DMS53 treated with DMSO at 0.1 percent for 48 hours (cell line): ENCODE results near the gene CD34.
A peak's percentile ranks its signal among the peaks of the same experiment; 100 is the strongest.
"Not testable (repeated sequence)": the region's sequence is repeated elsewhere in the genome, so short reads cannot be mapped to it uniquely, and the experiment has no call there.

Source experiments
- DNase-seq: peaks from one replicate; lab custom pipeline; 2025; ENCODE audit not compliant: unreplicated experiment; lab: John Stamatoyannopoulos, UW

The CD34 gene

DNA sequence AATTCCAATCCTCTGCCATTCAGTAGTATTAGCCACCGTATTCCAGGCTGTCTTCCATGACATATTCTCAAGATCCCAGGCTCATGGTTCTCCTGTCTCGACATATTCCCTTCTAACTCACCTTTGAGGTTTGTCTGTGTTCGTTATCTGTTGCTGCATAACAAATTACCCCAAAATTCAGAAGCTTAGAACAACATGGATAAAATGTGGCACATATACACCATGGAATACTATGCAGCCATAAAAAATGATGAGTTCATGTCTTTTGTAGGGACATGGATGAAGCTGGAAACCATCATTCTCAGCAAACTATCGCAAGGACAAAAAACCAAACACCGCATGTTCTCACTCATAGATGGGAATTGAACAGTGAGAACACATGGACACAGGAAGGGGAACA is 33.0 kb downstream of the CD34 start:
- not testable (repeated sequence) for DNase-seq

DNA sequence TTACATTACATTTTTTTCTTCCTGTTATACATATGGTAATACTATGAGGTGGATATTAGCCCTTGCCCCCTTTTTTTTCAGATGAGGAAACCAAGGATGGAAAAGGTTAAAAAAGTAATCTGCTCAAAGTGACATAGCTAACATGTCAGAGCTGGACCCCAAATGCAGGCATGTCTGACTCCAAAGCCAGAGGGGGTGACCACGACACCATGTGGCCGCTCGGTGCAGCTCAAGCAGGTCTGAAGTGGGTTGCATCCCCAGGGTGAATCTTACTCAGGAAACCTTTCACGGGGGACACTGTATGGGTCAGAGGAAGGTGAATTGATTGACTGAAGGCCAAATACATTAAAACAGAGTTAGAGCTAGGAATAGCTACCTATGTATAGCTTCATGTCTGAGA is 34.8 kb downstream of the CD34 start:
- no peak for DNase-seq

DNA sequence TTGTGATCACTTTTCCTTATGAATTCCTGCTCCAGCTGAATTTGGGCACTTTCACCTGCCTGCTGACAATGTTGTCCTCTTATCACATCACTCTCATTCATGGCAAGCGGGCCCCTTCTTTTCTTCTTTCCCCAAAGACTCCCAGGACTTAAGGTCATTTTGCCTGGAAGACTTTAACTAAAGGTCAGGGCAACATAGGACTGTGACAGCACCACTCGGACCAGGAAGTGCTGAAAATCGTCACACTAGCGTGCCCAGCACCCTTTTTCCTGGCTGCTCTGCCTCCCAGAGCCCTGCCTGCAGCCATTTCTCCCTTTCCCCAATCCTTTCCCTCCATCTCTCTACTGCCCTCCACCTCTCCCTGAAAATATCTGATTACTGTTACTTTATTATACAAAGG is 35.4 kb downstream of the CD34 start:
- DNase-seq = no peak

DNA sequence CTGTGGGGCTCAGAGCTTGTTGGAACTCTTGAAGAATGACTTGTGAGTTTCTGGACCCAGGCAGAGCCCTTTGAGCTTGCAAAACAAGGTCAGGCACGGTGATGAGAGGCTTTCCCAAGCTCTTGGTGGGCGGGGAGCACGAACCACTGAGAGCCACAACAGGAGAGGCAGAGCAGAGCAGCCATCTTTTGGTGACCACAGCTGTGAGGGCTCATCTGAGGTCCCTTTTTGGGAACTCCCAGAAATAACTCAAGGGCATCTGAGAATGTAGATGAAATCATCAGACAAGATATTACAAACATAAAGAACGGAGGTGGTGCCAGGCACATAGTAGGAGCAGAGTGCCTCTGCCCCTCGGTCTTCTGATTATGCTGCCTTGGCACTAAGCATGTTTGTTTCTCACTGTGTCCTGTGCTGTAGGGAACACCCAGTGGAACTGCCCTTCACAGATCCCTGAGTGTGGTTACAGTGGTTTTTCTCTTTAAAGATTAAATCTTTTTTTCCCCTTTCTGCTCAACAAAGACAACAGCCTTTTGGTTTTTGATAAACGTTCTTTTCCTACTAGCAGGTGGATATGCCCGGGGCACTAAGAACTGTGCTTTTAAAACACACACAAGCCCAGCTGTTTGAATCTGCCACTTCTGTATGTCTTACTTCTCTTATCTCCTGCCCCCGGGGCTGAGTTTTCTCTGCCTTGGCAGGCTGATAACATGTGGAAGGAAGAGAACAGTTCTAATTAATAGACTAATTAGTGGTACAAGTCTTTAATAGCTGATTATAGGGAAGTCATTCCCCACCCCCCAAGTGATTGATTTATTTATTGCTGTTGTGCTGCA is 37.7 kb downstream of the CD34 start:
- no peak for DNase-seq

DNA sequence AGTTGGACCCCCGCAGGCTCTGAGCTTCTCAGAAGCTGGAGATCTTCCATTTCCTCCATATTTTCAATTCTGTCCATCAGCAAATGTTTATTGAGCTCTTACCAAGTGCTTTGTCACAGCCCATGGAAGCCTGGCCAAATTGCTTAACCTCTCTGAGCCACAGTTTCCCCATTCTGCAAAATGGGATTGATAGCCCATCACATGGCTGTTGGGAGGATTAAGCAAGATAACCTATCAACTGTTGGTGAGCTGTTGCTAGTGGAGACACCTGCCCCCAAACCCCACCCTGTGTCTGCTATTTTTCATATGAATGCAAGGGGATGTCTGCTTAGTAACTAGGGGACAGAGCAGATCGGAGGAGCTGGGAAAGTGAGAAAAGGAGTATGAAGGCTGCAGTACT is 38.3 kb downstream of the CD34 start:
- DNase-seq = no peak

DNA sequence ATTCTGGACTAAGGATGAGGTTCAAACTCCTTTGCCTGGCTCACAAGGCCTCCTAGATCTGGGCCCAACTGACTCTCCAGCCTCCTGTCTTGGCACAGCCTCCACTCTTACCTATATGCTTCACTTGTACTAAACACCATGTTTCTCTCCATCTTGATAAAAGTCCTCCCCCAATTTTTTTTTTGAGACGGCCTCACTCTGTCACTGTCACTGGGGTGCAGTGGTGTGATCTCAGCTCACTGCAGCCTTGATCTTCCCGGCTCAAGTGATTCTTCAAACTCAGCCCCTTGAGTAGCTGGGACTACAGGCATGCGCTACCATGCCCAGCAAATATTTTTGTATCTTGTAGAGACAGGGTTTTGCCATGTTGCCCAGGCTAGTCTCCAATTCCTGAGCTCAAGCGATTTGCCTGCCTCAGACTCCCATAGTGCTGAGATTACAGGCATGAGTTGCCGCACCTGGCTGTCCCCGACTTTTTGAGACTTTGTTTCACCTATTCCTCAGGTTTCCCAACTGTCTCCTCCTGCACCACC is 39.7 kb downstream of the CD34 start:
- no peak for DNase-seq

DNA sequence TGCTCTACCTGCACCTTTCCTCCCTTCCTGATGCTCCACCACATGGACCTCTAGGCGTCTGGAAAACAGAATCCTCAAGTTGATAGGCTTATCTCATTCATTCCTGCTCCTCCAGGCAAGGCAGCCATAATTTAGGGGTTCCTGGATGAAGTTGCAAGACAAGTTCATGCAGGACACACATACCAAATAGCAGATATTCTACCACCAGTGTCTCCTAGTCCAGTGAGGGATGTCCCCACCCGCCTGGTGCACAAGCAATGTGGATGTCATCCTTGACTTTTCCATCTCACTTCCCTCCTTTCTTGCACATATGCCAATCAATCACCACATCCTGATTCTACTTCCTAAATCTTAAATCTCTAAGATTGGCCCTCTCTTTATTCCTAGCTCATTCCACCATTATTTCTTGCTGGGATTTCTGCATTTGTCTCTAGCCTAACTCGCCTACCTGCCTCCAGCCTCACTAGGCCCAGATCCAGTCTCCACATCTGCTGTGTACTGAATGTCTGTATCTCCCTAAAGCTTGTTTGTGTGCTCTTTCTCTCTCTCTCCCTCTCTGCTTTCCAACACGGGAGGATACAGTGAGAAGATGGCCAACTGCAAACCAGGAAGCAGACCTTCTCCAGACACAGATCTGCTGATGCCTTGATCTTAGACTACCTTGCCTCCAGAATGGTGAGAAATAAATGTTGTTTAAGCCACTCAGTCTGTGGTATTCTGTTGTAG is 40.5 kb downstream of the CD34 start:
- no peak for DNase-seq

DNA sequence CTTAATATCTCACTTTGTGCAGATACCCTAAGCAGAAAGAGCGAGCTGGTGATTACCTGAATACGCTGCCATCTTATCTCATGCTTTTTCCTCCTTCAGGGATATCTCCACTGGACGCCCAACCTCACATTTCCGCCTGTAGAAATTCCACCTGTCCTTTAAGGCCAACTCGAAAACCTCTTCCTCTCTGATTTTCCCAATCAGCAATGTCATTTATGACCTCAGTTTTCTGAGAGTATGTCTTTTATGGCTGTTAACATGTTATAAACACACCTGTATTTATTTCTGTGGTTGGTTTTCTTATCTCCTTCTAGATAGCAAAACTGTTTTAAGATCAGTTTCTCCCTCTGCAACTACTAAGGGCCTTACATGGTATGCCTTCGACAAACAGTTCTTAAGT is 41.1 kb downstream of the CD34 start:
- no peak for DNase-seq

DNA sequence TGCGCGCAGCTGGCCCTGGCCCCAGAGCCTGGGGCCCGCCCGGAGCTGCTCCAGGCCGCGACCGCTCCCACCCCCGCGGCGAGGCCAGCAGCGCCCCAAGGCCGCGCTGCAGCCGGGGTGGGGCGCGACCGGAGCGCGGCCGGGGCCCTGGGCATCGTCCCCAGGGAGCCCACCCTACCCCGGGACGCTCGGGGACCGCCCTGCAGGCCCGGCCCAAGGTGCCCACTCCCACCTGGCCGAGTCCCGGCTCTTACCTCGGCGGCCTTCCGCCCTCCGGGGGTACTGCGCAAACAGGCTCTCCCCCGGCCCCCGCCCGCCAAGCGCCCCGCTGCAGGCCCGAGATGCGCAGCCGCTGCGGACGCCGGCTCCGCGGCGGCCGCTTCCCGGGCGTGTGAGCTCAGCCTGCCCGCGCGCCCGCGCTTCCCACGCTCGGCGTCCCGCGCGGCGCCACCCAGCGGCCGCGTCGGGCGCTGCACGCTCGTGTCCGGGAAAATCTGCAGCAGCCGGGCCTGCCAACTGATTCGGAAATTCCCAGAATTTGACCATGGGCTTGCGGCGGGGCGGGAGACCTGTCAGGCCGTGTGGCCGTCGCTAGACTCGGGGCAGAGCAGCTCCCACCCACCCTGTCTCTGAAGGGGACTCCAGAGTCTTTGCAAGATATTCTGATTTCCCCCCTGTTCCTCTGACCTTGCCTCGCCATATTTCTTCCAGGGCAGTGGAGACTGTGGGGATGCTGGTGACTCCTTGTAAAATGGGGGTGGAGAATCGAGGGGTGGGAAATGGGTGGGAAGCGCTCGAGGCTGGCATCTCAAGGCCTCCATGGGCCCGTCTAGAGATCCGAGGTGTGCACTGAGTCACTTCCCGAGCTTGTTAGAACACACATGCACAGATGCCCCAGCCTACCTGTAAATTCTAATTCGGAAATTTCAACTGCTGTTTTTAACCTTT is 41.9 kb downstream of the CD34 start:
- DNase-seq = peak; percentile 41

DNA sequence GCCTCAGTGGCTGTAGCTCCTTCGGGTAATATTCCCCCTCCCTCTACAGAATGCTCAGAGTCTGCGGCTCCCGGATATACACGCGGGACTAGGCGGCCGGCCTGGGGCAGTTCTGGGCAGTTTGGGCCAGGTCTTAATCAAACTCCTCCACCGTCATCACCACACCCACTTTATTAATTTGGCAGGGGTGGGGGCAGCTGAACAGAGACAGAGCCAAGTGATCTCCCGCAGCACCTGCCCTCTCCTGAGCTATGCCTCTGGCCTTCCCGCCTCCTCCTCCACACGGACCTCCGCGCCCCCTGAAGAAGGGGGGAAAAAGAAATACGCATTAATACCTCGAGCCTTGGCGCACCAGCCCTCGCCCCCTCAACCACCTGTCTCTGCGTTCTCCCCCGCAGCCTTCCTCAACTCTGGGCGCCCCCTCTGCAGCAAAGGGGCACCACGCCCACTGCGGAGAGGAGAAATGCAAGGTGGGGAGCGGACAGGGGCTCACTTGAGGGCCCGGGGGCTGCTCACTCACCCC is 42.6 kb downstream of the CD34 start:
- DNase-seq = no peak

DNA sequence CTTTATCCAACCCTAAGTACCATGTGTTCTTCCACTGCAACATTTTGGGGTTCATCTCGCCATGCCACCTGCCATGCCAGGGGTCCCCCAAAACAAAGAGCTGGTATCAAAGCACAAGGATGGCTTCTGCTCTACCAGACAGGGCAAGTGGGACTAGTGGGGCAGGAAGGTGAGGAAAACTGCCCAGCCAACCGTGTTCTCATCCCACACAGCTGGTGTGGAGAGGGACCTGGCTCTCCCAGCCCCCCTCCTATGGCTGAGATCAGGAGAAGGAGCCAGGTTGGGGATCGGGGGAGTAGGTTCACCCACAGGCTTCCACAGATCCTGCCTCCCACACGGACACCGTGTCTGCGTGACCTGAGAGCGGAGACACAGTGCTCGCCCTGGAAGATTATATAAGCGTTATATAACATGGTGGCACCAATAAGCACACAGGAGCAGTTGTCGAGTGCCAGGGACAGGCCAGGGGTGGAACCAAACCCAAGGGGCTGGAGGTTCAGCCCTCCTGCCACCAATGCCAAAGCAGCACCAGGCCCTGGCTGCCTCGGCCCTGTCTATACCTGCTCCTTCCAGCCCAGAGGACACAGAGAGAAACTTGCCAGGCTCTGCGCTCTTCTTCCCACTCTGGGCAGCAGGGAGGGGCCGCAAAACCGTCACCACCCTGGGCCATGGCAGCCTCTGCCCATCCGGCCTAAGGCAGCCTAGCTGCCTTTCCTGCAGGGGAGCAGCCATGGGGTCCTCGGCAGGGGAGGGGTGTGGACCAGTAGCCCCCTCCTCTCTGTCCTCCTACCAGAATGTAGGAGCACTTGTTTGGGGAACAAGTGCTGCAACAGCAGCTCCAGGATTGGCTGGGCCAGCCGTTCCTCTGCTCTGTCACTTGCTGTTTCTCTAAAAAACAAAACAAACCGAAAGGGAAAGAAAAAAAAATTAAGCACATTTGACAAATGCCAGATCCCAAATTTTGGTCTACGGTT is 43.5 kb downstream of the CD34 start:
- no peak for DNase-seq

DNA sequence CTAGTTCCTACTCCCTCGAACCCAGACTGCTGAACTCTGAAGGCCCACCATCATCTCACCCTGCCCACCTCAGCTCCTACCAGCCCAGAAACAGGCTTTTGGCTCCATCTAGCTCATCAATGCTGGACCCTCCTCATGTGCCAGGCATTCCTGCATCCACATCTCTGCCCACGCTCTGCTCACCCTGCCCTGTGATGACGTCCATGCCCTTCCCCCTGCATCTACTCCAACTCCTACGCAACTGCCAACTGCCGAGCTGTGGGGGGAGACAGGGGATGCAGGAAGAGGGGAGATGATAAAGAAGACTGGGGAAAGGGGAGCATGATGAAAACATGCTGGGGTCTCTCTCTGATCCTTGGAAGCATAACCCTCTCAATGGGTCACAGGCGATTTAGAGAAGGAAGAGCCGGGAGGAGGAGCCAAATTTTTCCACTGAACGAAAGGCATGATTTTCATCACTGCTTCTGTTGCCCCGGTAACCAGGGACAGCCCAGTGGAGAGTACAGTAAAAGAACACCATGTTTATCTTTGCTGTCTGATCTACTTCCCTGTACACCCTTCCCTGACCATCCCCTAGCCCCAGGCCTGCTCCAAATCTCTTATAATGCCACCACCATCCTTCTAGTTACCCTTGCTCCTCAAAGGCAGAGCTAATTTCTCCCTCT is 44.3 kb downstream of the CD34 start:
- no peak for DNase-seq

DNA sequence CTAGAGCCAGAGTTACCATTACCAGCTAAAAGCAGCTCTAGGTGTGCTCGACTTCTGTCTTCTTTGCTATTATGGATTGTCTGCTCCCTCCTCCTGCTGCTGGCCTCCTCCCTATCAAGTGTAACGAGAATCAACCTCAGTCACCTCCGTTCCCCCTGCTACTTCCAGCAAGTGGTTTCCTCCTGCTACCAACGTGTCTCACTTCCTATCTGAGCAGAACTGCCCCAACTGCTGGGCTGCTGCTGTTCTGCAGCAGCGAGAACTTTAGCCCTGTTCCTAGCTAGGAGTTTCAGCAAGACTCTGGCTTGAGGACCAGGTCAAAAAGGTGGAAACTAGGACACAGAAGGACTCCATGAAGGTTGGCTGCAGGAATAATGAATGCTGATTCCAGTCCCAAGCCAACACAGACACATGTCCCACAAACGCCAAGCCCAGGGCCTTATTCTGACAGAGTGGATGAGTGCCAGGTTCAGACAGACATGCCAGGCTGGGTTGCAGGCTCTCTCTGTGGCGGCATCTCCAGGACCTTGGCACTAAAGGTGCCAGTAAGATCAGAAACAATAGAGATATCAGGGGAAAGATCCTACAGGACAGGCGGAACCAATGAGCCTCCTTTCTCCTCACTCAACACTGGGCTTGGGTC is 46.9 kb downstream of the CD34 start:
- no peak for DNase-seq

DNA sequence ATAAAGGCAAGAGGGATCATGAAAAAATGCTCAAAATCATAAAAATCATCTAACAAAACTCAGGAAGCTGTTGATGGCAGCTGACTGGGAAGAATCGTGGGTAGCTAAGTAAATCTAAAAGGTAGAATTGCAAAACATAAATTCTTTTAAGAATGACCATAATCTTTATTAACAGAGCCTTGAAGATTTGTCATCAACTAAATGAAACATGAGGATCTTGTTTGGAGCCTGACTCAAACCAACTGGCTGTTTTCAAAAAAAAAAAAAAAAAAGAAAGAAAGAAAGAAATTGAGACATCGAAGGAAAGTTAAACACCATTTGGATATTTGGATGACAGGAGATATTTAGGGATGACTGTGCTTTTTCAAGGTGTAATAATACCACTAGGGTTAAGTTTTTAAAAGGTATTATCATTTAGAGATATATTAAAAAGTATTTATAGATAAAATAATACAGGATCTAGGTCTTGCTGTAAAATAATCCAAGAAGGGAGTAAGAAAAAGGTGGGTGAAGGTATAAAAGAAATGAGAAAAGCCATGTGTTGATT is 48.6 kb downstream of the CD34 start:
- DNase-seq = no peak

DNA sequence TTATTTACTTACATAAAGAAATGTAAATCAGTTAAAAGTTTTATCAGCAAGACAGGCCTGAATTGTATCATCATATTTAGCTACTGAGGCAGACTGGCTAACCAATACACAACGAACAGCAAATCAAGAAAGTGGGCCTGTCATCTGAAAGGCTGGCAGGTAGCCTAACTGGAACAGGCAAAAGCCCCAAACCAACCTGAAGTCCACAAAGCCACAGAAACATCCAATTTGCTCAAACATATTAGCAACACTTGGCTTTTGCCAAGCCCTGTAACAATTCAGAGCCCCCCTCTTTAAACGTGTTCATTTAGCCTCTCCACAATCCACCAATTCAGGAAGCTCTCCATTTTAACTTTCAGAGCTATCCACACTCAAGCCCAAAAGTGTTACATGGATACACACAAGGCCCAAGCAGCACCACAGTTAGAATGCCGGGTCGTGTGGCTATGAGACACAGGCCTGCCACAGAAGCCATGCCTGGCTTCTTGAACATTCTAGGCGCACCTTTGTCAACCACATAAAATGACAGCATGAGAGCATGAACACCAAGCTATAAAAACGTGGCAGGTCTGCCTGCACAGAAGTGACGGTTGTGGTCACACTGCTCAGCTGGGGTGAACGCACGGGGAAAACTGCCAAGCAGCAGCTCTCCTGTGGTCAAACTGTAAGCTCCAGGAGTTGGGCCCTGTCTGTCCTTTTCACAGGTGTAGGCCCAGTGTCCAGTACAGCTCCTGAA is 49.3 kb downstream of the CD34 start:
- no peak for DNase-seq

DNA sequence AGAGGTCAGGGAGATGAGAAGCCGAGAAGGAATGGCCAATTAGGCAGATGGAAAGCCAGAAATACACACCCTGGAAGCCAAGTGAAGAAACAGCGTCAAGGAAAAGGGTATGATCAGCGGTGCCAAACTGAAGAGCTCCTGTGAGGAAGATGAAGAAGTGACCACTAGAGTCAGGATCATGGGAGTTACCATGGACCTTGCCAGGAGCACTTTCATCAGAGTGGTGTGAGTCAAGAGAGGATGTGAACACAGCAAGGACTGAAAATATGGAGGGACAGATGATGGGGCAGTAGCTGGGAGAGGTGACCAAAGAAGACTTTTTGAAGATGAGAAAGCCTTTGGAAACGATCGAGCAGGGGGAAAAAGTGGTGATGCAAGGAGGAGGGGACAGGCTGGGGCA is 50.4 kb downstream of the CD34 start:
- DNase-seq = no peak

DNA sequence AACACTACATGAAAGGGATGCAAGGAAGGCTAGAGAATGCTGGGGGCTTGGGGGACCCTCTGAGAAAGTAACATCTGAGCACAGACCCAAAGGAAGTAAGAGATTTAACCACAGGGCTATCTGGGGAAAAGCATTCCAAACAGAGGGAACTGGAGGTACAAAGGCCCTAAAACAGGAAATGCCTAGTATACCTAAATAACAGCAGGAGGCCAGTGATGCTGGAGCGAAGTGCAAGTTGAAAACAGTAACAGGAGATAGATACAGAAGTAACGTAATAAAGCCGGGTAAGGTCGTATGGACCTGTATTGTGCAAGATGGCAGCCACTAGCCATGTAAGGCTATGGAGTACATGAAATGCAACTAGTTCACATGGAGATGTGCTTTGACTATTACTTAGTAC is 52.1 kb downstream of the CD34 start:
- DNase-seq = no peak

DNA sequence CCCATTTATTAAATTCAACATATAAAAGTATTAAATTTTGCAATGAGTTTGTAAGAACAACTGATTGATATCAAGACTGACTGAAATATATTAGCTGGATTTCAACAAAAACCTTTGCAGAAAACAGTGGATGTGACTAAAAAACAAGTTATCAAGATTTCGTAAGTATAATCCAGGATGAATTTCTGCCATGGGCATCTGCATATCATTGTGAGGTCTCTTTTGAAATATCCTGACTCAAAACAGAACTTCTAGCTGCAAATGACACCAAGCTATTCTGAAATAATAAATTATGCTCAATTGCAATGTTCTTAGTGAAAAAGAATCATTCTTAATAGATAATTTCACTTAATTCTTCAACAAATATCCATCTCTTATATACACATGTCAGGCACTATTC is 52.6 kb downstream of the CD34 start:
- DNase-seq = no peak
